ENCODE data around the gene SAMM50. TPM values are rescaled to one million over a fixed set of nuclear protein-coding genes. Genes with fewer than 3 reads are reported as not detected.

Gene SAMM50
- polyA plus RNA-seq, 1 donor from 2014 or later = 79.5 TPM

DNA sequence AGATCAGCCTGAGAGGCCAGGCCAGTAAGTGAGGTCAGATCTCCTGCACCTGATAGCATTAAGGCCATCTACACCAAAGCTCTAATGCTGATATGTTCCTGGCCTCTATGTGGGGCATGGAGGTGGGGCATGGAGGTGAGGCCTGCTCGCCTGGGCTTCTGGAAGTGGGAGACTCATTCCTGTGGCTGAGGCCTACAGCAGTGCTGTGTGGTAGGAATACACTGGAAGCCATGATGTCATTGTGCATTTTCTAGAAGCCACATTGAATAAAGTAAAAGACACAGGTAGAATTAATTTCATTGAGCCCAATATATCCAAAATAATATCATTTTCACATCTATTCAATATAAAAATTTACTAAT lies 28.9 kb upstream of the SAMM50 start:
- peaks cover 0 to 6% (median 4%) of the 10 kb centered on the region in 3 donors for H3K4me1 Mint-ChIP-seq
- H3K27me3 Mint-ChIP-seq = peaks cover 17% of the 10 kb centered on the region
- H3K9me3 Mint-ChIP-seq = no peaks in the 10 kb centered on the region
- no peaks in the 10 kb centered on the region for H3K36me3 Mint-ChIP-seq
- H3K27ac Mint-ChIP-seq = no peak overlapping the region
- no peak overlapping the region for H3K4me3 Mint-ChIP-seq

DNA sequence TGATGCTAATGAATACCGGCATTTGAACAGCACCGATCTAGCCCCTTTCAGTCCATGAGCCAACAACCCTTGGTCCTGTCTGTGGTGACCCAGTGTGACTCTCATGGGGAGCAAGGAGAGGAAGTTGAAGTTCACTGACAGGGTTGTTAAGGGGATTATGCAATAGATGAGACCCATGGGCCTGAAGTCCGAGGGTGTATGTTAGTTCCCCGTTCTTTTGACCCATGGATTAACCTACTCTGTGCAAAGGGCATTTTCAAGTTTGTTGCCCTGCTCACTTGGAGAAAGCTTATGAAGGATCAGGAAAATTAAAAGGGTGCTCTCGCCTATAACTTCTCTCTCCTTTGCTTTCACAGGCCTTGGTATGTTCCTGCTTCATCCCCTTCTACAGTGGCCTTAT lies 26.8 kb upstream of the SAMM50 start:
- H3K27me3 Mint-ChIP-seq = peaks cover 10% of the 10 kb centered on the region
- no peak overlapping the region for H3K27ac Mint-ChIP-seq
- no peaks in the 10 kb centered on the region for H3K36me3 Mint-ChIP-seq
- H3K4me3 Mint-ChIP-seq = no peak overlapping the region
- peaks cover 0 to 2% (median 0%) of the 10 kb centered on the region in 3 donors for H3K4me1 Mint-ChIP-seq
- no peaks in the 10 kb centered on the region for H3K9me3 Mint-ChIP-seq

DNA sequence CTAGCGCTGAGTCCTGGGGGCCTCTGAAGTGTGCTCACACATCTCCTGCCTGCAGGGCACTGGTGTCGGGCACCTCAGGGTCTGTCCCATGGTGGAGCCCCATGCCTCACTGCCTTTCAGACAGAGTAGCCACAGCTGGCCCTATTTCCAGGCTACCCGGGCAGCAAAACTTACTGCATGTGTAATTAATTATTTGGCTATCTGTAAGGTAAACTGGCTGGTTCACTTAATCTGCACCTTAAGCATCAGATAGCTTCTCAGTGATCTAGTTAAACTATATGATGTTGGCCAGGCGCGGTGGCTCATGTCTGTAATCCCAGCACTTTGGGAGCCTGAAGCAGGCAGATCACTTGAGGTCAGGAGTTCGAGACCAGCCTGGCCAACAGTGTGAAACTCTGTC lies 26.3 kb upstream of the SAMM50 start:
- H3K4me1 Mint-ChIP-seq = peaks cover 0 to 2% (median 0%) of the 10 kb centered on the region in 3 donors
- H3K36me3 Mint-ChIP-seq = no peaks in the 10 kb centered on the region
- H3K9me3 Mint-ChIP-seq = no peaks in the 10 kb centered on the region
- no peak overlapping the region for H3K27ac Mint-ChIP-seq
- peaks cover 10% of the 10 kb centered on the region for H3K27me3 Mint-ChIP-seq
- no peak overlapping the region for H3K4me3 Mint-ChIP-seq

DNA sequence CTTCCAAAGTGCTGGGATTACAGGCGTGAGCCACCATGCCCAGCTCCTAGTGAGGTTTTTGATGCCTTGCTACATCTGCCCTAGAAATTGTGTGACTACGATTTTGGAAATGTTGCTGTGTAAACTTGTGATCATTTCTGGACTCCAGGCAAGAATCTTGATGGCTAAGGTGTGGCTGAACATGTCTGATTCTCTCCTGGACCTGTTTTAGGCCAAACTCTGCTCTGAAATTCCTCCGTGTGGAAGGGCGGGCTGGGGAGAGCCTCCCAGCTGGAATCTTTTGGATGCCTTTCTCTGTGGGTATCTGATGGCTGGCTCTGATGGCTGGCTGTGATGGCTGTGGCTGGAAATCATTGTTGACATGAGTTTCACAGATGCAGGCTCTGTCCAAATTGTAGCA lies 23.5 kb upstream of the SAMM50 start:
- Mint-ChIP-seq H3K4me1 (no peaks in the 10 kb centered on the region), H3K27ac (no peak overlapping the region), H3K9me3 (no peaks in the 10 kb centered on the region), H3K27me3 (peaks cover 8% of the 10 kb centered on the region), H3K4me3 (no peak overlapping the region), H3K36me3 (no peaks in the 10 kb centered on the region)

DNA sequence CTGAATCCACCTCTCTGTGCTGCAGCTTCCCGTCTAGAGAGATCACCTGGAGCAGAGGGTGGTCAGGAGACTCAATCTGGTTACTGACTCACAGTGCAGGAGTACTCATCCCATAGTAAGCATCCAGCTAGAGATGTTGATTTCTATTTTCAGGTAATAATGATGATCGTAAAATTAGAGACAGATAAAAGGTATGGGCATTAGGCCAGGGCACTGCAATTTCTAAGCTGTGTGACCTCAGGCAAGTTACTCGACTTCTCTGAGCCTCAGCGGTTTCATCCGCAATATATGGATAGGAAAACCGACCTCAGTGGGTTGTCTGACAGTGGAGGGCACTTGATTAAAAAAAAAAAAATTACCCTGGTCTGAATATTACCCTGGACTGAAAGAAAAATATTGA lies 13.8 kb upstream of the SAMM50 start:
- no peak overlapping the region for H3K4me3 Mint-ChIP-seq
- no peak overlapping the region for H3K27ac Mint-ChIP-seq
- peaks cover 18% of the 10 kb centered on the region for H3K27me3 Mint-ChIP-seq
- H3K36me3 Mint-ChIP-seq = no peaks in the 10 kb centered on the region
- H3K4me1 Mint-ChIP-seq = peaks cover 0 to 2% (median 0%) of the 10 kb centered on the region in 3 donors
- H3K9me3 Mint-ChIP-seq = peaks cover 1 to 7% (median 2%) of the 10 kb centered on the region in 3 donors

DNA sequence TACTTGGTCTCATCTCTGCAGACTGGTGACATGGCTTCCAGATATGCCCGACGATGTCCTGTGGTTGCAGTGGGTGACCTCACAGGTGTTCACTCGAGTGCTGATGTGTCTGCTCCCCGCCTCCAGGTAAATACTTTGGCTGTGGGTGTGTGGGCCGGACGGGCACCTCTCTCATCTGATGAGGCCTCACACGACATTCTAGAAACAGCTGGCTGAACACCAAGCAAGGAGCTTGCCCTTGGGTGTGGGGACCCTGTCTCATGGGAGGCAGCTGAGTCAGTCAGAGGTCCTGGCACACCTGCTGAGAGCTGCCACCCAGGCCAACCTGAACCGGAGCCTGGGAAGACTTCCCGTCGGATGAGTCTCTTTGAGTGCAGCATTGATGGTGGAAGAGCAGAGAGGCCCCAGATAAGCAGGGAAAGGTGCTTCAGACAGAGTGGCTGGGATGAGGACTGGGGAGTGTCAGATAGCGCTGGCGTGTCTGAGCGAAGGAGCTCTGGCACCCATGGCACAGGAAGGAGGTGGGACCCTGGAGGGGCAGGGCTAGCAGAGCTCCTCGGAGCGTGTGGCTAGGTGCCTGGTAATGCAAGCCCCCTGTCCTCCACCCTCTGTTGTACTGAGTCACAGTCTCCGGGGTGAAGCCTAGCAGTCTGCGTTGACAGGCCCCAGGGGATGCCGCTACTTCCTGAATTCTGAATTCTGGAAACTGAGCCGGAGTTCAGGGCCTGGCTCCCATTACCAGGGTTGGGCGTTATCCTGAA lies 10.4 kb upstream of the SAMM50 start:
- H3K4me3 Mint-ChIP-seq = peak overlapping the region in 2 of 4 donors; percentile 21 to 52
- peak overlapping the region in 1 of 3 donors; percentile 70 for H3K27ac Mint-ChIP-seq
- no peaks in the 10 kb centered on the region for H3K36me3 Mint-ChIP-seq
- peaks cover 0 to 2% (median 0%) of the 10 kb centered on the region in 3 donors for H3K4me1 Mint-ChIP-seq
- peaks cover 15% of the 10 kb centered on the region for H3K27me3 Mint-ChIP-seq
- peaks cover 1 to 7% (median 2%) of the 10 kb centered on the region in 3 donors for H3K9me3 Mint-ChIP-seq

DNA sequence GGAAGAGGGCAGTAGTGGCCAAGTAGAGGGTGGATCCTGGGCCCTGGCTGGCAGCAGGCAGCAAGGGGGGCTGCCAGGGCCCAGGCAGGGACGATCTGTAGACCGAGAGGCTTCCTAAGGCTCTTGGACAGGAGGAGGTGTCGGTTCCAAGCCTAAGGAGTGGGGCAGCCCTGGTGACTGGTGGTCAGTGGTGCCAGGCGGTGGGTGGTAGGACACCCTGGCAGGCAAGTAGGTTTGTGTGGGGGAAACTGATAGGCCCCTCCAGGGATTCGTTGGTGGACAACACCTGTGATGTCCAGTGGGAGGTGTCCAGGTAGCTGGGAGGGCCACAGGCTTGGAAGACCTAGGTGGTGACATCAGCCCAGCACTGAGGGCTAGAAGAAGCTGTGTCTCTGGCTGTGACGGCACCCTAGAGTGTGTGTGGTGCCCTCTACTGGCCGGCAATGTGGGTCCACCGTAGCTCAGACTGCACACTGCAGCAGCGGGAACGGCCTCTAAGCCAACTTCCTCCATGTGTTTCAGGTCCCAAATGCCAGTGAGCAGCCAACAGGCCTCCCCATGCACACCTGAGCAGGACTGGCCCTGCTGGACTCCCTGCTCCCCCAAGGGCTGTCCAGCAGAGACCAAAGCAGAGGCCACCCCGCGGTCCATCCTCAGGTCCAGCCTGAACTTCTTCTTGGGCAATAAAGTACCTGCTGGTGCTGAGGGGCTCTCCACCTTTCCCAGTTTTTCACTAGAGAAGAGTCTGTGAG lies 9.4 kb upstream of the SAMM50 start:
- Mint-ChIP-seq H3K27ac (no peak overlapping the region), H3K9me3 (peaks cover 1 to 7% (median 2%) of the 10 kb centered on the region in 3 donors), H3K4me3 (peak overlapping the region in 1 of 4 donors; percentile 41), H3K4me1 (peaks cover 0 to 2% (median 0%) of the 10 kb centered on the region in 3 donors), H3K36me3 (no peaks in the 10 kb centered on the region), H3K27me3 (peaks cover 15% of the 10 kb centered on the region)

DNA sequence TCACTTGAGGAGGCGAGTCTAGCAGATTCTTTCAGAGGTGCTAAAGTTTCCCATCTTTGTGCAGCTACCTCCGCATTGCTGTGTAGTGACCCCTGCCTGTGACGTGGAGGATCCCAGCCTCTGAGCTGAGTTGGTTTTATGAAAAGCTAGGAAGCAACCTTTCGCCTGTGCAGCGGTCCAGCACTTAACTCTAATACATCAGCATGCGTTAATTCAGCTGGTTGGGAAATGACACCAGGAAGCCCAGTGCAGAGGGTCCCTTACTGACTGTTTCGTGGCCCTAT lies 8.9 kb upstream of the SAMM50 start:
- Mint-ChIP-seq H3K4me1 (peaks cover 0 to 2% (median 0%) of the 10 kb centered on the region in 3 donors), H3K27ac (no peak overlapping the region), H3K27me3 (peaks cover 15% of the 10 kb centered on the region), H3K9me3 (peaks cover 1 to 7% (median 2%) of the 10 kb centered on the region in 3 donors), H3K4me3 (no peak overlapping the region), H3K36me3 (no peaks in the 10 kb centered on the region)

DNA sequence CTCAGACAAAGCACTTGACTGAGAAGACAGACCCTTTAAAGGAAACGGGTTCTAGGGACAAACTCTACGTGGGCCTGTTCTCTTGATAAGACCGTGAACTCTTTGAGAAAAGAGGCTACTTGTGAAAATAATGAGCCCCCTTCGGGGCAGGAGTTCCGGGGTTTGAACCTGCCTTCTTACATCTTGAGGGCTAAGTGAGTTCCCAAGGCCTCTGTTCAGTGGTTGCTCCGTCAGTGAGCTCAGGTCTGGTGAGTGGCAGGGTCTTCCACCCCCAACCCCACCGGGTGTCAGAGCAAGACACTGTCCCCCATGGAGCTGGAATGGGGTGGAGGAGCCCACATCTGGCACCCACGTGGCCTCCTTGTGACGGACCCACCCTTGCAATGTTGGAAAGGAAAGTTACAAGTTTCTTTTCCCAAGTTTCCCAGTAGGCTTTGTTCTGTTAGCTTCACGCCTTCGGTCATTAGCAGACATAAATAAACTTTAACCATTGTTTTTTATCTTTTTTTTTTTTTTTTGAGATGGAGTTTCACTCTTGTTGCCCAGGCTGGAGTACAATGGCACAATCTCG lies 6.3 kb upstream of the SAMM50 start:
- Mint-ChIP-seq H3K4me3 (no peak overlapping the region), H3K27me3 (peaks cover 11% of the 10 kb centered on the region), H3K27ac (no peak overlapping the region), H3K9me3 (no peaks in the 10 kb centered on the region), H3K36me3 (peaks cover 1% of the 10 kb centered on the region), H3K4me1 (peaks cover under 1 to 3% (median 3%) of the 10 kb centered on the region in 3 donors)

DNA sequence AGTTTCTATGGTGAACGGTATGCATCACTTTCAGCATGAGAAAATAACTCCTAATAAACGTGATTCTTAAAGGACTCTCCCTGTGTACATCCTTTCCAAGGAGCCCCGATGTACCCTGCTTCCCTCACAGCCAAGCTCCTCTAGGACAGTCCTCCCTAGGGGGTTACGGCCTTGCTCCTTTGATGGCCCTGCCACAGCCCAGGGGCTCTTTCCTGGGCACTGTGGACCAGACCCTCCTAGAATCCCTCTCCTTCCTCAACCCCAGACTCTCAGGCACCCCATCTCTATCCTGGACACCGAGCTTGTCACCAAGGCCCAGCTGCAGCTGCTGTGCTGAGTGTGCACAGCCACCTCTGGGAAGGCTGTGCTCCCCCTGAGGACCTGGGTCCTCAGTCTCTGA lies 3.9 kb upstream of the SAMM50 start:
- Mint-ChIP-seq H3K36me3 (peaks cover 3% of the 10 kb centered on the region), H3K4me3 (no peak overlapping the region), H3K27ac (peak overlapping the region in 1 of 3 donors; percentile 55), H3K9me3 (no peaks in the 10 kb centered on the region), H3K4me1 (peaks cover 14 to 17% (median 15%) of the 10 kb centered on the region in 3 donors), H3K27me3 (peaks cover 5% of the 10 kb centered on the region)

DNA sequence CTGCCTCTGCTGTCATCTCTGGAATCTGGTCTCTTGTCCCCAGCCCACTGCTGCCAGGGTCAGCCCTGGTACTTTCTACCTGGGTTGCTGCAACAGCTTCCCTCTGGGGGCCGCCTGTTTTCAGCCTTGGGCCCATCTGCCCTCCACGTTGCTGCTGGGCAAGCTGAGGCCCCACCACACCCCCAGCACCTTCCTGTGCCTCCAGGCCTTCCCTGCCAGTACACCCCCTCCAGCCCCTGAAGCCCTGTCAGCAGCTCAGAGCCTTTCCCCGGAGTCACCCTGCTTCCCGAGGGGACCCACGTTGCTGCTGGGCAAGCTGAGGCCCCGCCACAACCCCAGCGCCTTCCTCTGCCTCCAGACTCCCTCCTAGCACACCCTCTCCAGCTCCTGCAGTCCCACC lies 3.3 kb upstream of the SAMM50 start:
- Mint-ChIP-seq H3K36me3 (peaks cover 7% of the 10 kb centered on the region), H3K9me3 (no peaks in the 10 kb centered on the region), H3K4me3 (no peak overlapping the region), H3K27ac (peak overlapping the region in 1 of 3 donors; percentile 55), H3K27me3 (peaks cover 5% of the 10 kb centered on the region), H3K4me1 (peaks cover 18 to 20% (median 19%) of the 10 kb centered on the region in 3 donors)

DNA sequence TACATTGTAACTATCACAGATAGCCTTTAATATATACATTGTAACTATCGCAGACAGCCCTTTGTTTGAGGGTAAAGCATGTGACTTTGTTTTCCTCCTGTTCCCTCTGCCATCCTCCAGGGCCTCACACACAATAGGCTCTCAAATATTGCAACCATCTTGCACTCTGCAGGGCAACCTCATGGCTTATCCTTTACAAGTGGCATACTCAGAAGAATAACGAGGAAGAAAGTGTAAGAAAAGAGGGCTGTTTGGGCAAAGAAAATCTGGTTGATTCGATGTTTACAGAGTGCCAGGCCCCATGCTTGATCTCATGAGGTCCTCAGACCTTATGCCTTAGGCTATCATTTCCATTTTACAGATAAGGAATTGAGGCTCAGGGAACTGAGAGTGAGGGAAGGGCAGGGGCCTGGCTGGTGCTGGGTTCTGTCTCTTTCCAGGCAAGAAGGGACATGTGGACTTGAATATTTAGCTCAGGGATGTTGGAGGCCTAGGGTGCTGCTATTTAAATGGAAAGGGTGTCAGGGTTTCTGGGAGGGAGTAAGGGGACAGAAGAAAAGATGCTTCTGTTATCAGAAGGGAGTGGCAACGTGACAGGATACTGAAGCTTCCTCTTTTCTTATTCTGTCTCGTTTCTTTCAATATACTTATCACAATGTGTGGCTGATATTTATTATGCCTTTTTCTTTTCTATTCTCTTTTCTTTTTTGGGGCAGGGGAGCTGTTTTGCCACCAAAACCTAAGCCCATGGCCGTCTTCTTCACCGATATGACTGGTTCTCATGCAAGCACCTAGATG lies 1.1 kb upstream of the SAMM50 start:
- H3K4me1 Mint-ChIP-seq = peaks cover 19 to 28% (median 22%) of the 10 kb centered on the region in 3 donors
- H3K9me3 Mint-ChIP-seq = no peaks in the 10 kb centered on the region
- H3K4me3 Mint-ChIP-seq = peak overlapping the region; percentile 94 to 100 (median 98)
- peak overlapping the region; percentile 88 to 96 (median 91) for H3K27ac Mint-ChIP-seq
- peaks cover 7% of the 10 kb centered on the region for H3K36me3 Mint-ChIP-seq
- peaks cover 5% of the 10 kb centered on the region for H3K27me3 Mint-ChIP-seq

DNA sequence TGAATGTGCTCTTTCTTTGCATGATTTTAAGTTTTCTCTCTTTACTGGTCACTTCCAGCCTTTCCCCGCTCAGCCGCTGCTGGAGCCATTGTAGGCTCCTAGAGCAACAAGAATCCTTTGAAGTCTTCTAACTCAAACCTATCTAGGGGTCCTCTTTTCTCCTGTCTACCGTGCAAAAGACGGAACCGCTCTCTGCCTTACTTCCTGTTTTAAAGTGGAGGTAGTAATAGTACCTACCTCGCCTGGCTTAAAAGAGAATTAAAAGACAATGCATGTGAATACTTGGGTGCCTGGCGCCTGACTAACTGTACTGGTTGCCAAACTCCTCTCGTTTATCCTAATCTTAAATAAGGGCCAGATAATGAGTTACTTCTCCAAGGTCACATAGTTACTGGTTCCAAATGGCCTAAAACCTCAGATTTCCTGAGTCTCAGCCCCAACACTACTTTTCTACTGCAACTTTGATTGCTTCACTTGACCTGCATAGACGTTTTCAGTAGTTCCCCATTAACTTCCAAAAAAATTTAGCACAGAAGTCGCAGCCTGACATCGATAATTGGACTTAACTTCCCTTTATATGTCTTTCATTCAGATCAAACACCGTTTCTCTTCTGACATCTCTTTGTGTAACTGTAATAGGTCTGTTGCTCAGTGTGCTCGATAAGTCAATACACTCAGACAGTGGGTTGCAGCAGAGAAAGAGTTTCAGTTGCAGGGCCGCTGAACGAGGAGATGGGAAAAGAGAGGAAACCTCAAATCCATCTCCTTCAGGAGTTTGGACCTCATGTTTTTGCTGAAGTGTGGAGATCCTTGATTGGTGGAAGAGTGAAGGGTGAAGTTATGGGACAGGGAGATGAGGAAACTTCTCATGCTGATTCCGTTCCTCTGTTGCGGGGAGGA lies 891 bp downstream of the SAMM50 start:
- Mint-ChIP-seq H3K4me1 (peaks cover 19 to 29% (median 25%) of the 10 kb centered on the region in 3 donors), H3K9me3 (no peaks in the 10 kb centered on the region), H3K27ac (peak overlapping the region; percentile 88 to 96 (median 91))

More for the DNA sequence above, 891 bp downstream of the SAMM50 start:
- peaks cover 5% of the 10 kb centered on the region for H3K27me3 Mint-ChIP-seq
- H3K4me3 Mint-ChIP-seq = peak overlapping the region; percentile 94 to 100 (median 98)
- H3K36me3 Mint-ChIP-seq = peaks cover 10% of the 10 kb centered on the region
